Measurements from ENCODE around the gene TPRN.

The TPRN gene

GRCh38 chr9:137158625-137159024, 41.9 kb downstream of the TPRN start:
- DNase-seq: no peak

DNA sequence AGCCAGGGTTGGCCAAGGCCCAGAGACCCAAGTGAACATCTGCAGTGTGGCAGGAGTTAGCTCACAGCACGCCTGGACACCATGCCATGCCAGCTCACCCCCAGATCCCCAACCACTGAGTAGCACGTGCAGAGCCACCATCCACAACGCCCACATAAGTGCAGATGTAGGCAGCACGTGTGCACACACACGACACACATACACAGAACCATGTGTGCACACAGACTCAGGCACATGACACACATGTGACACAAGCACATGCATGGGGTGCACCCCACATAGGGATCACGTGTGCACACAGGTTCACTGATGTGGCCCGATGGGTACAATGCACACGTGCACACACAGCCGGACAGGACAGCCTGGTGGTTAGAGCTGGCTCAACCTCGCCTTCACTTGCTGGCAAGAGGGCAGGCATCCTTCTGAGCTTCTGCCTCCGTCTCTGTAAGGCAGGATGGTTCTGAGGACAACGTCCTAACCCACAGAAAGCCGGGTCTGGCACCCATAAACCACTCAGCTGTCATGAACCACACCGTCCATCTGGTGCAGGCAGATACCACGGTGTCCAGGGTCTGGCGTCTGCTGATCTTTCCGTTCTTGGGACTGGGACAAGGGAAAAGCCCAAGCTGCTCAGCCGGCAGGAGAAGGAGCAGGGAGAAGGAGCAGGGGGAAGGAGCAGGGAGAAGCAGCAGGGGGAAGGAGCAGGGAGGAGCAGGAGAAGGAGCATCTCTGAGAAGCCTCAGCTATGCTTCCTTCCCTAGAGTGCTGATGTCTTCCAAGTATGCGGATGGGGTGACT, 42.7 kb downstream of the TPRN start:
- no peak for DNase-seq

DNA sequence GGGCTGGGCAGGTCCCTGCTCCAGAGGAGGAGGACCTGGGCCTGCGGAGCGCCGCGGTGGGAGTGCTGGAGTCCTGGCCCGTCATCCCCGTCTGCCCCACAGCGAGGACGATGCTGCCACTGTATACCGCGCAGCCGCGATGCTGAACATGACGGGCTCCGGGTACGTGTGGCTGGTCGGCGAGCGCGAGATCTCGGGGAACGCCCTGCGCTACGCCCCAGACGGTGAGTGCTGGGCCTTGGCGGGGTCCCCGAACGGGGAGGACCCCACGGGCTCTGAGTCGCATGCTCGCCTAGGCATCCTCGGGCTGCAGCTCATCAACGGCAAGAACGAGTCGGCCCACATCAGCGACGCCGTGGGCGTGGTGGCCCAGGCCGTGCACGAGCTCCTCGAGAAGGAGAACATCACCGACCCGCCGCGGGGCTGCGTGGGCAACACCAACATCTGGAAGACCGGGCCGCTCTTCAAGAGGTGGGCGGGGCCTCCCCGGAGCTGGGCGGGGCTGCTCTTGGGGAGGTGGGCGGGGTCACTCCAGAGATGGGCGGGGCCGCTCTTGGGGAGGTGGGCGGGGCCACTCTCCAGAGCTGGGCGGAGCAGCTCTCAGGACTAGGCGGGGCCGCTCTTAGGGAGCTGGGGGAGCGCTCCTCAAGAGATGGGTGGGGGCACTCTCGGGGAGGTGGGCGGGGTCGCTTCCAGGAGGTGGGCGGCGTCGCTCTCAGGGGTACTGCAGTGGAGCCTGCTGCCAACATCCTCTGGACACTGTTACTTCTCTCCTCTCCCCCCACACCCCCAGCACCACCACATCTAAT, 43.8 kb downstream of the TPRN start:
- DNase-seq: no peak

DNA sequence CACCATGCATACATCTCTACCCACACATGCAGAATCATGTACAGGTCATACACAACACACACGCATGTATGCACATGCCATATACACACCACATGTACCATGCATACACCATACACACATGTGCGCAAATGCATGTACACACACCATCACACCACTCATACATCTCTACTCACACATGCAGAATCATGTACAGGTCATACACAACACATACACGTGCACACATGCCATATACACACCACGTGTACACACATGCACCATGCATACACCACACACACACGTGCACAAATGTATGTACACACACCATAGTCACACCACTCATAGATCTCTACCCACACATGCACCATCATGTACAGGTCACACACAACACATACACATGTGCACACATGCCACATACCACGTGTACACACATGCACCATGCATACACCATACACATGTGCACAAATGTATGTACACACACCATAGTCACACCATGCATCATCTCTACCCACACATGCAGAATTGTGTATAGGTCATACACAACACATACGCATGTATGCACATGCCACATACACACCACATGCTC, 47.6 kb downstream of the TPRN start:
- DNase-seq: no peak

DNA sequence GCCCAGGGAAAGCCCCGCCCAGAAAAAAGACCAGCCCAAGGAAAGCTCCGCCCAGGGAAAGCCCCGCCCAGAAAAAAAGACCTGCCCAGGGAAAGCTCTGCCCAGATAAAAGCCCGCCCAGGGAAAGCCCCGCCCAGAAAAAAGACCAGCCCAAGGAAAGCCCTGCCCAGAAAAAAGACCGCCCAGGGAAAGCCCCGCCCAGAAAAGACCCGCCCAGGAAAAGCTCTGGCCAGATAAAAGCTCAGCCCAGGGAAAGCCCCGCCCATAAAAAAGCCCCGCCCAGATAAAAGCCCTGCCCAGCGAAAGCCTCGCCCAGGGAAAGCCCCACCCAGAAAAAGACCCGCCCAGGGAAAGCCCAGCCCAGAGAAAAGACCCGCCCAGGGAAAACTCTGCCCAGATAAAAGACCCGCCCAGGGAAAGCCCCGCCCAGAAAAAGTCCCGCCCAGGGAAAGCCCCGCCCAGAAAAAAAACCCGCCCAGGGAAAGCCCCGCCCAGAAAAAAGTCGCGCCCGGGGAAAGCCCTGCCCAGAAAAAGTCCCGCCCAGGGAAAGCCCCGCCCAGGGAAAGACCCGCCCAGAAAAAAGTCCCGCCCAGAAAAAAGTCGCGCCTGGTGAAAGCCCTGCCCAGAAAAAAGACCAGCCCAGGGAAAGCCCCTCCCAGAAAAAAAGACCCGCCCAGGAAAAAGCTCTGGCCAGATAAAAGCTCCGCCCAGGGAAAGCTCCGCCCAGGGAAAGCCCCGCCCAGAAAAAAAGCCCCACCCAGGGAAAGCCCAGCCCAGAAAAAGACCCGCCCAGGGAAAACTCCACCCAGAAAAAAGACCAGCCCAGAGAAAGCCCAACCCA, 49.7 kb downstream of the TPRN start:
- DNase-seq: peak; percentile 65

DNA sequence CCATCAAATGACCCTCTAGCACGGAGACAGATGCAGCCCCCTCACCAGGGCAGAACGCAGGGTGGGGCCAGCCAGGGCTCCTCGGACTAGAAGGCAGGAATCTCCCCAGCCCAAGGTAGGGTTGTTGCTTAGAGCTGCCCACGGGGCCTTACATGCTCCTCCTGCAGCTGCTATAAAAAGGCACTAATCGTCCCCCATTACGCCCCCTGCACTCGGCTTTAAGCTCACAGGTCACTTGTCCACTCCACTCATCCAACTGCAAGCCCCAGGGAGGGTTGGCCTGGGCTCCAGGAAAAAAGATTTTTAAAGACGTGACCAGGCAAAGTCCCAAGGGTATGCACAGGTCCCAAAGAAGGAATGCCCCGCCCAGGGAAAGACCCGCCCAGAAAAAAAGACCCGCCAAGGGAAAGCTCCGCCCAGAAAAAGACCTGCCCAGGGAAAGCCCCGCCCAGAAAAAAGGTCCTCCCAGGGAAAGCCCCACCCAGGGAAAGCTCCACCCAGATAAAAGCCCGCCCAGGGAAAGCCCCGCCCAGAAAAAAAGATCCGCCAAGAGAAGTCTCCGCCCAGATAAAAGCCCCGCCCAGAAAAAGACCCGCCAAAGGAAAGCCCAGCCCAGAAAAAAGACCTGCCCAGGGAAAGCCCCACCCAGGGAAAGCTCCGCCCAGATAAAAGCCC, 50.5 kb downstream of the TPRN start:
- no peak for DNase-seq

- DNase-seq: no peak
Measured at GRCh38 chr9:137149363-137149762, 51.2 kb downstream of the TPRN start.

GRCh38 chr9:137148661-137149060, 51.9 kb downstream of the TPRN start:
- DNase-seq: no peak

DNA sequence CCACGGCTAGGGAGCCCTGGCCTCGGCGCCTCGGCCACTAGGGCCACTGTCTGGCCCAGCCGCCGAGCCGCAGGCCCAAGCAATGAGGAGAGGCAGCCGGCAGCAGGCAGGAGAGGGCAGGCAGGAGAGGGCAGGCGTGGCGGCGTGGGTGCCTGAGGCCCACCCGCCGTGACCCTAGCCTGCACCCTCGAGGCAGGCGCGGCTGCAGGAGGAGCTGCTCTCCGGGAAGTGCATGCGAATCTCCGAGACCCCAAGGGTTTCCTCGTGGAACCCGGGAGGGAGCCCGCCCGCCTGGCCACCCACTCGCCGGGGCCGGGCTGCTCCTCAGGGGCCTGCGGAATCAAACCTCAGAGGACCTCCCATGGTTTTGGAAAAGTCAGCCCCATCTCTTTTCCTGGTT, 52.3 kb downstream of the TPRN start:
- DNase-seq: no peak

DNA sequence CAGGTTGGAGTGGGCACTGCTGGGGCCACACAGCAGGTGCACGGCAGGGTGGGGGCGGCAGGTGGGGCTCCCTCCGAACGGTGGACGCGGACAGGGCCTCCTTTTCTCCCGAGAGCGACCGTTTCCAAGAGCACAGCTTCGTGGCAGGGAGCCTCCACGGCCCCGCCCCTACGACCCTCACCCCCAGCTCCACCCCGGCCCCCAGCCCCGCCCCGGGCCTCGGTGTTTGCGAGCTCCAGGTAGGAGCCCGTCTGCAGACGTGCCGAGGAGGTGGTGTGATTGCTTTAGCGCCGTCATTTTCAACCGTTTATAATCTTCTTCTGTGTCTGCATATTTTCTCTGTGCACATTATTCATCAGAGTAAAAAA, 52.8 kb downstream of the TPRN start:
- no peak for DNase-seq

- DNase-seq: no peak
Measured at GRCh38 chr9:137147091-137147792, 53.3 kb downstream of the TPRN start.

- DNase-seq: no peak
Measured at GRCh38 chr9:137146527-137146918, 54.0 kb downstream of the TPRN start.

GRCh38 chr9:137145731-137146526, 54.6 kb downstream of the TPRN start:
- DNase-seq: no peak

- DNase-seq: no peak
Measured at GRCh38 chr9:137143459-137143858, 57.1 kb downstream of the TPRN start.

- DNase-seq: no peak
Measured at GRCh38 chr9:137141976-137142936, 58.3 kb downstream of the TPRN start.

Measured in NCI-H226 (cell line).